H1 (cell line): ENCODE data around the gene SLIT3. TPM values are rescaled to one million over a fixed set of nuclear protein-coding genes. Genes with fewer than 3 reads are reported as not detected.
A peak's percentile ranks its signal among the peaks of the same experiment; 100 is the strongest.

ENCODE experiments used
- CTCF ChIA-PET: fragments of 300-600 bp; sonication (Branson Sonifier 250); formaldehyde crosslinking; loops from one replicate; lab custom pipeline; 2021; ENCODE audit not compliant: partially characterized antibody; lab: Charles Lee
- POLR2A ChIA-PET: fragments of 300-600 bp; sonication (Branson Sonifier 250); formaldehyde crosslinking; loops from one replicate; lab custom pipeline; 2021; ENCODE audit warnings: inconsistent platforms; ENCODE audit not compliant: partially characterized antibody; lab: Charles Lee
- DNase-seq, 2 experiments: peaks; one replicate each; pipeline versions ENCODE4 v3.0.0 to v3.0.0-alpha.2; 2010 to 2022; ENCODE audit warnings: low spot score in 2 of 2, low read depth in 1 of 2, mixed read lengths in 1 of 2
- FAIRE-seq: peaks from 2 replicates; lab custom pipeline; 2011; peaks lifted over from hg19 to GRCh38; lab: Jason Lieb, UNC
- H2AFZ ChIP-seq: 2 replicates; pipeline ENCODE4 v1.8.1; 2012; ENCODE audit warnings: low read length, inconsistent platforms
- H2AK5ac ChIP-seq: 2 replicates; pipeline ENCODE4 v1.6.1; 2013; ENCODE audit warnings: low read depth, low read length
- H2BK120ac ChIP-seq: replicated peaks from 2 replicates; pipeline ENCODE3; 2013; ENCODE audit warnings: low read depth, low read length, inconsistent platforms
- H2BK12ac ChIP-seq: 2 replicates; pipeline ENCODE4 v1.6.1; 2013; ENCODE audit warnings: low read depth, low read length
- H2BK15ac ChIP-seq: 2 replicates; pipeline ENCODE4 v1.6.1; 2013; ENCODE audit warnings: low read length
- H2BK20ac ChIP-seq: 2 replicates; pipeline ENCODE4 v1.6.1; 2013; ENCODE audit warnings: low read length
- H2BK5ac ChIP-seq: 2 replicates; pipeline ENCODE4 v1.6.1; 2013; ENCODE audit warnings: low read depth, low read length
- H3K14ac ChIP-seq: 2 replicates; pipeline ENCODE4 v1.6.1; 2013; ENCODE audit warnings: inconsistent platforms; ENCODE audit not compliant: insufficient read length
- H3K18ac ChIP-seq: 2 replicates; pipeline ENCODE4 v1.6.1; 2013; ENCODE audit warnings: low read length; ENCODE audit errors: extremely low read depth
- H3K23ac ChIP-seq: 2 replicates; pipeline ENCODE4 v1.6.1; 2013; ENCODE audit warnings: inconsistent platforms; ENCODE audit not compliant: insufficient read length
- H3K23me2 ChIP-seq: 2 replicates; pipeline ENCODE4 v1.6.1; 2013; ENCODE audit warnings: low read depth, low read length
- H3K27ac ChIP-seq: 2 replicates; pipeline ENCODE4 v1.6.1; 2011; ENCODE audit warnings: low read depth, low read length, inconsistent platforms
- H3K27me3 ChIP-seq, 4 experiments: replicated peaks in 1 of 4; 1 replicate in 1 of 4; 2 replicates in 3 of 4; pipeline versions ENCODE4 v1.6.1 to v1.8.1; 2011 to 2013; ENCODE audit warnings: low read length in 3 of 4, mild to moderate bottlenecking in 3 of 4, inconsistent platforms in 2 of 4, mixed read lengths in 2 of 4, moderate library complexity in 1 of 4; ENCODE audit not compliant: control insufficient read depth in 3 of 4, insufficient read depth in 3 of 4; ENCODE audit errors: extremely low read depth in 1 of 4
- H3K36me3 ChIP-seq, 4 experiments: 2 replicates each; pipeline versions ENCODE4 v1.6.1 to v1.8.1; 2011 to 2013; ENCODE audit warnings: mild to moderate bottlenecking in 4 of 4, low read length in 3 of 4, moderate library complexity in 2 of 4, control low read depth in 1 of 4, inconsistent platforms in 1 of 4; ENCODE audit not compliant: insufficient read depth in 4 of 4, control insufficient read depth in 2 of 4
- H3K4ac ChIP-seq: replicated peaks from 2 replicates; pipeline ENCODE3; 2013; ENCODE audit warnings: low read length, low read depth, mixed read lengths, inconsistent platforms; ENCODE audit not compliant: insufficient read length
- H3K4me1 ChIP-seq, 4 experiments: replicated peaks in 1 of 4; 1 replicate in 1 of 4; 2 replicates in 3 of 4; pipeline versions ENCODE4 v1.6.1 to v1.8.1; 2011 to 2013; ENCODE audit warnings: low read length in 3 of 4, inconsistent platforms in 2 of 4, mixed read lengths in 1 of 4; ENCODE audit not compliant: insufficient read depth in 4 of 4, control insufficient read depth in 3 of 4
- H3K4me2 ChIP-seq, 2 experiments: 2 replicates each; pipeline versions ENCODE4 v1.6.1 to v1.8.1; 2011 to 2013; ENCODE audit warnings: low read depth in 2 of 2, low read length in 2 of 2, control low read depth in 1 of 2, inconsistent platforms in 1 of 2, mild to moderate bottlenecking in 1 of 2; ENCODE audit not compliant: insufficient read depth in 1 of 2
- H3K4me3 ChIP-seq, 4 experiments: fragments of 200-600, 300-600 bp in 1 of 4; sonication (generic), shearing (Covaris generic), sonication (Bioruptor Twin) in 1 of 4; 2 replicates each; pipeline versions ENCODE4 v1.5.1 to v1.8.1; 2011 to 2016; ENCODE audit warnings: low read length in 4 of 4, low read depth in 3 of 4, control low read depth in 2 of 4, inconsistent platforms in 2 of 4, mild to moderate bottlenecking in 2 of 4, mixed read lengths in 1 of 4, moderate library complexity in 1 of 4; ENCODE audit not compliant: insufficient read depth in 2 of 4; ENCODE audit errors: extremely low read depth in 1 of 4
- H3K56ac ChIP-seq: replicated peaks from 2 replicates; pipeline ENCODE3; 2013; ENCODE audit warnings: low read depth, mild to moderate bottlenecking, mixed read lengths, low read length, inconsistent platforms; ENCODE audit not compliant: insufficient read length
- H3K79me1 ChIP-seq: 2 replicates; pipeline ENCODE4 v1.6.1; 2013; ENCODE audit warnings: low read depth, low read length, control low read depth
- H3K79me2 ChIP-seq, 2 experiments: 2 replicates each; pipeline versions ENCODE4 v1.6.1 to v1.8.1; 2012 to 2013; ENCODE audit warnings: low read length in 2 of 2, mild to moderate bottlenecking in 2 of 2, inconsistent platforms in 1 of 2; ENCODE audit not compliant: insufficient read depth in 2 of 2, control insufficient read depth in 1 of 2
- H3K9ac ChIP-seq, 4 experiments: replicated peaks in 1 of 4; 1 replicate in 1 of 4; 2 replicates in 3 of 4; pipeline versions ENCODE4 v1.6.1 to v1.8.1; 2011 to 2013; ENCODE audit warnings: low read depth in 3 of 4, low read length in 3 of 4, control low read depth in 2 of 4, mild to moderate bottlenecking in 2 of 4, moderate library complexity in 2 of 4, inconsistent platforms in 1 of 4; ENCODE audit errors: extremely low read depth in 1 of 4
- H3K9me3 ChIP-seq, 2 experiments: 2 replicates each; pipeline versions ENCODE4 v1.6.1 to v1.8.1; 2012 to 2013; ENCODE audit warnings: mild to moderate bottlenecking in 2 of 2, moderate library complexity in 2 of 2, control low read depth in 1 of 2, inconsistent platforms in 1 of 2, low read depth in 1 of 2, low read length in 1 of 2, mixed read lengths in 1 of 2; ENCODE audit not compliant: insufficient read depth in 2 of 2
- H4K20me1 ChIP-seq, 2 experiments: replicated peaks in 1 of 2; 2 replicates each; pipeline versions ENCODE3 to v1.8.1; 2011 to 2013; ENCODE audit warnings: inconsistent platforms in 2 of 2, low read length in 2 of 2, mild to moderate bottlenecking in 1 of 2; ENCODE audit not compliant: insufficient read depth in 2 of 2, control insufficient read depth in 1 of 2
- H4K5ac ChIP-seq: 2 replicates; pipeline ENCODE4 v1.6.1; 2013; ENCODE audit warnings: low read length, low read depth, mixed read lengths, inconsistent platforms; ENCODE audit not compliant: insufficient read length
- H4K8ac ChIP-seq: 2 replicates; pipeline ENCODE4 v1.8.0; 2013; ENCODE audit warnings: mild to moderate bottlenecking, moderate library complexity, low read length, inconsistent platforms; ENCODE audit not compliant: insufficient read depth; ENCODE audit errors: extremely low read depth
- H4K91ac ChIP-seq: replicated peaks from 2 replicates; pipeline ENCODE3; 2013; ENCODE audit warnings: low read length, mixed read lengths, inconsistent platforms; ENCODE audit not compliant: insufficient read length
- CEBPB ChIP-seq: IDR thresholded peaks from 2 replicates; pipeline ENCODE4 v1.6.1; 2012; ENCODE audit warnings: low read depth, low read length
- CHD2 ChIP-seq: IDR thresholded peaks from 2 replicates; pipeline ENCODE4 v1.6.1; 2012; ENCODE audit warnings: low read length, improper control_type of control experiment
- CTCF ChIP-seq, 3 experiments: IDR thresholded peaks; 1 replicate in 2 of 3; 2 replicates in 1 of 3; pipeline versions ENCODE4 v1.5.1 to v1.6.1; 2011; ENCODE audit warnings: low read length in 3 of 3, mild to moderate bottlenecking in 3 of 3, inconsistent platforms in 2 of 3, low read depth in 1 of 3, moderate library complexity in 1 of 3; ENCODE audit not compliant: insufficient read depth in 1 of 3; ENCODE audit errors: control extremely low read depth in 1 of 3
- EP300 ChIP-seq, 2 experiments: IDR thresholded peaks; 1 replicate in 1 of 2; 2 replicates in 1 of 2; pipeline ENCODE4 v1.6.1; 2011 to 2012; ENCODE audit warnings: low read depth in 2 of 2, low read length in 2 of 2, mild to moderate bottlenecking in 2 of 2, borderline replicate concordance in 1 of 2, inconsistent platforms in 1 of 2, moderate library complexity in 1 of 2
- GABPA ChIP-seq: IDR thresholded peaks from 2 replicates; pipeline ENCODE4 v1.6.1; 2011; ENCODE audit warnings: mild to moderate bottlenecking, low read length, moderate library complexity, borderline replicate concordance; ENCODE audit not compliant: insufficient read depth
- HDAC2 ChIP-seq, 2 experiments: fragments of 300-600 bp in 1 of 2; sonication (generic) in 1 of 2; IDR thresholded peaks; 2 replicates each; pipeline ENCODE4 v1.6.1; 2011 to 2012; ENCODE audit warnings: low read depth in 2 of 2, low read length in 2 of 2, mild to moderate bottlenecking in 2 of 2, moderate library complexity in 2 of 2, borderline replicate concordance in 1 of 2, inconsistent platforms in 1 of 2
- RAD21 ChIP-seq, 2 experiments: IDR thresholded peaks in 1 of 2; conservative IDR thresholded peaks in 1 of 2; 2 replicates each; pipeline ENCODE4 v1.6.1; 2011; ENCODE audit warnings: low read depth in 2 of 2, low read length in 2 of 2, improper control_type of control experiment in 1 of 2, inconsistent platforms in 1 of 2, mild to moderate bottlenecking in 1 of 2, moderate library complexity in 1 of 2
- YY1 ChIP-seq: IDR thresholded peaks from 2 replicates; pipeline ENCODE4 v1.6.1; 2011; ENCODE audit warnings: low read depth, mild to moderate bottlenecking, low read length
- WGBS, 2 experiments: shearing (Covaris generic) in 1 of 2; methylation state at CpG; one replicate each; pipeline versions ENCODE4 v1.1.6 to v1.1.7; 2013 to 2015; ENCODE audit warnings: low lambda C conversion rate in 2 of 2, mixed read lengths in 2 of 2, inconsistent platforms in 1 of 2, low coverage in 1 of 2, missing lambda C conversion rate in 1 of 2; ENCODE audit not compliant: insufficient replicate concordance in 2 of 2, insufficient coverage in 1 of 2, insufficient read length in 1 of 2; ENCODE audit errors: extremely low coverage in 1 of 2, missing lambda C conversion rate in 1 of 2; 5-methylcytosine and 5-hydroxymethylcytosine counted together
- polyA plus RNA-seq, 7 experiments: library from polyadenylated mRNA; depleted of rRNA in 3 of 7; stranded (reverse) in 5 of 7; unstranded in 2 of 7; fragments of >200 nt in 5 of 7; fragments of 200-250 nt in 2 of 7; gene quantifications; 1 replicate in 5 of 7; 2 replicates in 1 of 7; 4 replicates in 1 of 7; pipeline versions ENCODE4 v1.2.1 to v1.2.3, GENCODE V29; 2011 to 2013; ENCODE audit warnings: missing spikeins in 2 of 7, mixed read lengths in 2 of 7
- total RNA-seq: library from RNA; stranded (reverse); fragmentation: NEBNext Ultra II Directional; extraction: Animal tissue kit (Norgen Biotek cat#: 25700); gene quantifications from 2 replicates; pipeline ENCODE4 v1.2.1, GENCODE V29; 2021

The SLIT3 gene
- total and polyA plus RNA-seq, 2 of the 8 experiments (the other 6 are each of a cell fraction or from before 2014, with no cell fraction given), result 1.1 to 1.2 TPM

- Histone ChIP-seq H3K27ac (no peak overlapping the region), H3K4me3 (no peak overlapping the region), H2BK120ac (no peak overlapping the region), H3K4ac (no peak overlapping the region), H4K8ac (no peak overlapping the region), H2BK15ac (no peak overlapping the region), H3K79me2 (no peaks in the 10 kb centered on the region), H2BK20ac (no peak overlapping the region), H3K4me1 (no peaks in the 10 kb centered on the region), H3K27me3 (peaks cover 0 to 3% (median 0%) of the 10 kb centered on the region in 4 experiments; a peak in 1 of 7 replicates), H3K23ac (no peak overlapping the region), H3K4me2 (no peak overlapping the region), H3K9me3 (no peaks in the 10 kb centered on the region), H2BK5ac (no peak overlapping the region), H2AK5ac (no peak overlapping the region), H3K14ac (no peak overlapping the region), H4K20me1 (peaks cover 0 to 1% of the 10 kb centered on the region in 2 experiments), H3K56ac (no peak overlapping the region), H3K36me3 (no peaks in the 10 kb centered on the region), H4K5ac (no peak overlapping the region), H3K18ac (no peak overlapping the region), H3K79me1 (no peaks in the 10 kb centered on the region), H4K91ac (no peak overlapping the region), H2BK12ac (peak overlapping the region; percentile 29; the same call in 1 of the 2 replicates), H3K9ac (no peak overlapping the region), H3K23me2 (peaks cover 10% of the 10 kb centered on the region; the same call in 1 of the 2 replicates), H2AFZ (peak overlapping the region; percentile 83; the same call in 1 of the 2 replicates)
- no peak for FAIRE-seq
- ChIA-PET POLR2A (interaction anchor here (0.7 kb wide), 1 partner anchor 17 kb away, joined by 3 read pairs; no protein-coding TSS in a partner anchor), CTCF (interaction anchor here (0.5 to 2.5 kb wide), 34 partner anchors 8 to 245 kb away, joined by 3 to 14 read pairs (median 4); no protein-coding TSS in a partner anchor)
- WGBS, 2 experiments, result 56% methylated on average over 19 of the region's 19 CpGs; no CpG with 5 or more reads in 1 of the 2 experiments
- peak; percentile 68 to 91 for DNase-seq
- TF ChIP-seq HDAC2 (IDR thresholded peaks at IDR 0.05; ENCODE audit: borderline replicate concordance in 1 of 2, low read depth in 2 of 2, low read length in 2 of 2) (no peak), EP300 (IDR thresholded peaks at IDR 0.05; ENCODE audit: borderline replicate concordance in 1 of 2, low read depth in 2 of 2, low read length in 2 of 2) (no peak), GABPA (peak; percentile 28; the same call in 1 of the 2 replicates), CEBPB (no peak), YY1 (0 out of 2 replicates have a peak, but pooled peaks have one; percentile 17), RAD21 (IDR thresholded peaks at IDR 0.05 in 1 of 2, conservative IDR thresholded peaks at IDR 0.05 in 1 of 2; ENCODE audit: low read depth in 2 of 2, low read length in 2 of 2) (peak; percentile 86 to 90), CHD2 (no peak), CTCF (IDR thresholded peaks at IDR 0.05; ENCODE audit: control extremely low read depth in 1 of 3, insufficient read depth in 1 of 3, low read depth in 1 of 3, low read length in 3 of 3) (peak; percentile 95)
These were observed 552.8 kb downstream of the SLIT3 start for GRCh38 chr5:168747987-168748777.
